ENCODE measurements around the gene TLR9.

DNA sequence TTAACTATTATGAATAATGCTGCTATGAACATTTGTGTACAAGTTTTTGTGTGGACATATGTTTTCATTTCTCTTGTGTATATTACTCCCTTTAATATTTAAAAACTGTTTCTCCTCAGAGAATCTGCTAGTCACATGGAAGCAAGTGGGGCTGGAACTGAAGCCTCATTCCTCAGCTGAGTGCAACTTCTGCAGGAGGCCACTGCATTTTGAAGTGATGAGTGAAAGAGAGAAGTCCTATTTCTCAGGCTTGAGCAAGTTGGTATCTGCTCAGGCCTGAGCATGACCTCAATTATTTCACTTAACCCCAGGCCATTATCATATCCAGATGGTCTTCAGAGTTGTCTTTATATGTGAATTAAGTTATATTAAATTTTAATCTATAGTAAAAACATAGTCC, 11.5 kb downstream of the TLR9 start:
- TF ChIP-seq, protein P1, sequence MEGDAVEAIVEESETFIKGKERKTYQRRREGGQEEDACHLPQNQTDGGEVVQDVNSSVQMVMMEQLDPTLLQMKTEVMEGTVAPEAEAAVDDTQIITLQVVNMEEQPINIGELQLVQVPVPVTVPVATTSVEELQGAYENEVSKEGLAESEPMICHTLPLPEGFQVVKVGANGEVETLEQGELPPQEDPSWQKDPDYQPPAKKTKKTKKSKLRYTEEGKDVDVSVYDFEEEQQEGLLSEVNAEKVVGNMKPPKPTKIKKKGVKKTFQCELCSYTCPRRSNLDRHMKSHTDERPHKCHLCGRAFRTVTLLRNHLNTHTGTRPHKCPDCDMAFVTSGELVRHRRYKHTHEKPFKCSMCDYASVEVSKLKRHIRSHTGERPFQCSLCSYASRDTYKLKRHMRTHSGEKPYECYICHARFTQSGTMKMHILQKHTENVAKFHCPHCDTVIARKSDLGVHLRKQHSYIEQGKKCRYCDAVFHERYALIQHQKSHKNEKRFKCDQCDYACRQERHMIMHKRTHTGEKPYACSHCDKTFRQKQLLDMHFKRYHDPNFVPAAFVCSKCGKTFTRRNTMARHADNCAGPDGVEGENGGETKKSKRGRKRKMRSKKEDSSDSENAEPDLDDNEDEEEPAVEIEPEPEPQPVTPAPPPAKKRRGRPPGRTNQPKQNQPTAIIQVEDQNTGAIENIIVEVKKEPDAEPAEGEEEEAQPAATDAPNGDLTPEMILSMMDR (conservative IDR thresholded peaks at IDR 0.05 in 1 of 2, IDR thresholded peaks at IDR 0.05 in 1 of 2; ENCODE audit: low read depth in 1 of 2, low read length in 2 of 2) = no peak
- no peak for TF ChIP-seq EZH2 (IDR thresholded peaks at IDR 0.05; ENCODE audit: low read length, missing control alignments)

All from fibroblast of lung (primary cell).